ENCODE measurements around the gene BCL2L12. TPM values are rescaled to one million over a fixed set of nuclear protein-coding genes. Genes with fewer than 3 reads are reported as not detected.

The BCL2L12 gene
- total and polyA plus RNA-seq, 2 of the 13 experiments (the other 11 are each of a cell fraction or from before 2014, with no cell fraction given) = 26.8 to 40.8 TPM

GRCh38 chr19:49676136-49676783, 10.5 kb downstream of the BCL2L12 start (continued):
- TF ChIP-seq SNAPC4 (CRISPR knock-in tag; IDR thresholded peaks at IDR 0.05) (no peak), MXD4 (CRISPR knock-in tag; IDR thresholded peaks at IDR 0.05) (no peak), ZNF33B (CRISPR knock-in tag; IDR thresholded peaks at IDR 0.05) (no peak), ONECUT2 (CRISPR knock-in tag; IDR thresholded peaks at IDR 0.05) (no peak), TAF1 (CRISPR knock-in tag; IDR thresholded peaks at IDR 0.05) (peak; percentile 56), GATAD2A (CRISPR knock-in tag; IDR thresholded peaks at IDR 0.05) (no peak), TCF7 (IDR thresholded peaks at IDR 0.05; ENCODE audit: low read depth) (no peak), NR3C1 (CRISPR knock-in tag; IDR thresholded peaks at IDR 0.05) (no peak), AFF4 (CRISPR knock-in tag; IDR thresholded peaks at IDR 0.05) (no peak), SMAD3 (CRISPR knock-in tag; IDR thresholded peaks at IDR 0.05) (0 out of 2 replicates have a peak, but pooled peaks have one; percentile 19), ZNF597 (CRISPR knock-in tag; IDR thresholded peaks at IDR 0.05) (no peak), ZNF263 (CRISPR knock-in tag; IDR thresholded peaks at IDR 0.05) (no peak)
- TF ChIP-seq, protein P1, sequence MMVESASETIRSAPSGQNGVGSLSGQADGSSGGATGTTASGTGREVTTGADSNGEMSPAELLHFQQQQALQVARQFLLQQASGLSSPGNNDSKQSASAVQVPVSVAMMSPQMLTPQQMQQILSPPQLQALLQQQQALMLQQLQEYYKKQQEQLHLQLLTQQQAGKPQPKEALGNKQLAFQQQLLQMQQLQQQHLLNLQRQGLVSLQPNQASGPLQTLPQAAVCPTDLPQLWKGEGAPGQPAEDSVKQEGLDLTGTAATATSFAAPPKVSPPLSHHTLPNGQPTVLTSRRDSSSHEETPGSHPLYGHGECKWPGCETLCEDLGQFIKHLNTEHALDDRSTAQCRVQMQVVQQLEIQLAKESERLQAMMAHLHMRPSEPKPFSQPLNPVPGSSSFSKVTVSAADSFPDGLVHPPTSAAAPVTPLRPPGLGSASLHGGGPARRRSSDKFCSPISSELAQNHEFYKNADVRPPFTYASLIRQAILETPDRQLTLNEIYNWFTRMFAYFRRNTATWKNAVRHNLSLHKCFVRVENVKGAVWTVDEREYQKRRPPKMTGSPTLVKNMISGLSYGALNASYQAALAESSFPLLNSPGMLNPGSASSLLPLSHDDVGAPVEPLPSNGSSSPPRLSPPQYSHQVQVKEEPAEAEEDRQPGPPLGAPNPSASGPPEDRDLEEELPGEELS (CRISPR knock-in tag; IDR thresholded peaks at IDR 0.05) = no peak
- TF ChIP-seq, protein P2, sequence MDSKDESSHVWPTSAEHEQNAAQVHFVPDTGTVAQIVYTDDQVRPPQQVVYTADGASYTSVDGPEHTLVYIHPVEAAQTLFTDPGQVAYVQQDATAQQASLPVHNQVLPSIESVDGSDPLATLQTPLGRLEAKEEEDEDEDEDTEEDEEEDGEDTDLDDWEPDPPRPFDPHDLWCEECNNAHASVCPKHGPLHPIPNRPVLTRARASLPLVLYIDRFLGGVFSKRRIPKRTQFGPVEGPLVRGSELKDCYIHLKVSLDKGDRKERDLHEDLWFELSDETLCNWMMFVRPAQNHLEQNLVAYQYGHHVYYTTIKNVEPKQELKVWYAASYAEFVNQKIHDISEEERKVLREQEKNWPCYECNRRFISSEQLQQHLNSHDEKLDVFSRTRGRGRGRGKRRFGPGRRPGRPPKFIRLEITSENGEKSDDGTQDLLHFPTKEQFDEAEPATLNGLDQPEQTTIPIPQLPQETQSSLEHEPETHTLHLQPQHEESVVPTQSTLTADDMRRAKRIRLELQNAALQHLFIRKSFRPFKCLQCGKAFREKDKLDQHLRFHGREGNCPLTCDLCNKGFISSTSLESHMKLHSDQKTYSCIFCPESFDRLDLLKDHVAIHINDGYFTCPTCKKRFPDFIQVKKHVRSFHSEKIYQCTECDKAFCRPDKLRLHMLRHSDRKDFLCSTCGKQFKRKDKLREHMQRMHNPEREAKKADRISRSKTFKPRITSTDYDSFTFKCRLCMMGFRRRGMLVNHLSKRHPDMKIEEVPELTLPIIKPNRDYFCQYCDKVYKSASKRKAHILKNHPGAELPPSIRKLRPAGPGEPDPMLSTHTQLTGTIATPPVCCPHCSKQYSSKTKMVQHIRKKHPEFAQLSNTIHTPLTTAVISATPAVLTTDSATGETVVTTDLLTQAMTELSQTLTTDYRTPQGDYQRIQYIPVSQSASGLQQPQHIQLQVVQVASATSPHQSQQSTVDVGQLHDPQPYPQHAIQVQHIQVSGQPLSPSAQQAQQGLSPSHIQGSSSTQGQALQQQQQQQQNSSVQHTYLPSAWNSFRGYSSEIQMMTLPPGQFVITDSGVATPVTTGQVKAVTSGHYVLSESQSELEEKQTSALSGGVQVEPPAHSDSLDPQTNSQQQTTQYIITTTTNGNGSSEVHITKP (CRISPR knock-in tag; IDR thresholded peaks at IDR 0.05; ENCODE audit: low read depth) = peak; percentile 100

Data from HepG2 (cell line).